ENCODE measurements around the gene PABPC1L. TPM values are rescaled to one million over a fixed set of nuclear protein-coding genes. Genes with fewer than 3 reads are reported as not detected.
A peak's percentile ranks its signal among the peaks of the same experiment; 100 is the strongest.

PABPC1L gene
- total and polyA plus RNA-seq, 2 of the 13 experiments (the other 11 are each of a cell fraction or from before 2014, with no cell fraction given) = 30.8 to 252 TPM

- no peak for TF ChIP-seq ZUFSP (CRISPR knock-in tag; IDR thresholded peaks at IDR 0.05; ENCODE audit: borderline replicate concordance)
- TF ChIP-seq HNRNPK (IDR thresholded peaks at IDR 0.05; ENCODE audit: low read depth, low read length, poor library complexity, severe bottlenecking) = peak; percentile 94
- peak; percentile 53 for TF ChIP-seq ZNF747 (CRISPR knock-in tag; IDR thresholded peaks at IDR 0.05; ENCODE audit: borderline replicate concordance)
- peak; percentile 54; the same call in 1 of the 2 replicates for TF ChIP-seq ZNF281 (CRISPR knock-in tag; IDR thresholded peaks at IDR 0.05; ENCODE audit: borderline replicate concordance)
- peak; percentile 66 for TF ChIP-seq FOXC1 (CRISPR knock-in tag; IDR thresholded peaks at IDR 0.05; ENCODE audit: borderline replicate concordance)
- TF ChIP-seq ADNP (CRISPR knock-in tag; IDR thresholded peaks at IDR 0.05) = peak; percentile 15; the same call in 1 of the 2 replicates
- TF ChIP-seq TIGD3 (CRISPR knock-in tag; IDR thresholded peaks at IDR 0.05; ENCODE audit: borderline replicate concordance) = no peak
- TF ChIP-seq MBD4 (IDR thresholded peaks at IDR 0.05; ENCODE audit: borderline replicate concordance, low read length) = no peak
- TF ChIP-seq RFXANK (CRISPR knock-in tag; IDR thresholded peaks at IDR 0.05) = no peak
- TF ChIP-seq CREB3 (CRISPR knock-in tag; IDR thresholded peaks at IDR 0.05) = no peak
- peak; percentile 44; the same call in 1 of the 2 replicates for TF ChIP-seq ZNF609 (CRISPR knock-in tag; IDR thresholded peaks at IDR 0.05; ENCODE audit: borderline replicate concordance)
- TF ChIP-seq RCOR2 (CRISPR knock-in tag; IDR thresholded peaks at IDR 0.05) = no peak
- no peak; the same call in none of the 2 replicates for TF ChIP-seq ZNF138 (CRISPR knock-in tag; IDR thresholded peaks at IDR 0.05; ENCODE audit: low read depth)
- peak; percentile 75 for TF ChIP-seq ZFY (CRISPR knock-in tag; IDR thresholded peaks at IDR 0.05)
- no peak for TF ChIP-seq ZNF354B (CRISPR knock-in tag; IDR thresholded peaks at IDR 0.05)
- peak; percentile 85 for TF ChIP-seq PHF8 (CRISPR knock-in tag; IDR thresholded peaks at IDR 0.05)
Observed at GRCh38 chr20:44909872-44910689, at the start of gene PABPC1L (continued).

Data from HepG2 (cell line).